AG09319 (cell line): ENCODE results near the gene FRMPD1.

Source experiments
- DNase-seq: peaks from one replicate; pipeline ENCODE4 v3.0.0-alpha.2; 2010; ENCODE audit warnings: low read depth; ENCODE audit errors: extremely low read depth
- CTCF ChIP-seq: IDR thresholded peaks from 2 replicates; pipeline ENCODE4 v1.5.1; 2011; ENCODE audit warnings: low read depth, mild to moderate bottlenecking, inconsistent platforms, low read length, moderate library complexity

FRMPD1 gene

DNA sequence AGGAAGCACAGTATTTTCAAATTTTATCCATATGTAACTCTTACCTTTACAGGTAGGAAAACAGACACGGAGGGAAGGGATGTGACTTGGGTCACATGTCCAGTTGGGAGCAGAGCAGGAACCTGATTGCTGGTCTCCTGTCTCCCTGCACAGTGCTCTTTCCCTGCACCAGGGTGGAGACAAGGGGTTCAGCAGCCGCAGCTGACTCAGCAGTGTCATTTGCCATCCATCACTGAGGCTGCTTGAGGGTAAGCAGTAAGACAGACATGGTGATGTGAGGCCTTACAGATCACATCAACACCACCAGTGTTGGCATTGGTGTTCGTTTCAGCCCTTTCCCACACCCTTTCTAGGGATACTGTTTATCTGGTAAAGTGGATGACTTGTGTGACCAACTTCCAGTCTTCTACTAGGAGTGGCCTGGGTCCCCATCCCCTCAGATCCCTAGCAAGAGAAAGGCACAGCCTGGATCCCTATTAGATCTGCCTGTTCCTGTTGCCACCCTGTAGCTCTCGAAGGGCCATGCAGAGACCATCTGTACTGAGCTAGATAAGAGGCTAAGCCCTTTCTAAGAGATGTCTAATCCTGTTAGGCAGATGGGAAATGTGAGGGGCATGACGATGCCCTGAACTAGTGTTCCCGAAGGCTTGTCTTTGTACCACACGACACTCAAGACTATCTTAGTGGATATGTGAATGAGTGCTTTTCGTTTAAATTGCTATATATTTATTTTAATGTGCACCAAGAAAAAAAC, 29.1 kb downstream of the FRMPD1 start:
- no peak for DNase-seq
- no peak for TF ChIP-seq CTCF

DNA sequence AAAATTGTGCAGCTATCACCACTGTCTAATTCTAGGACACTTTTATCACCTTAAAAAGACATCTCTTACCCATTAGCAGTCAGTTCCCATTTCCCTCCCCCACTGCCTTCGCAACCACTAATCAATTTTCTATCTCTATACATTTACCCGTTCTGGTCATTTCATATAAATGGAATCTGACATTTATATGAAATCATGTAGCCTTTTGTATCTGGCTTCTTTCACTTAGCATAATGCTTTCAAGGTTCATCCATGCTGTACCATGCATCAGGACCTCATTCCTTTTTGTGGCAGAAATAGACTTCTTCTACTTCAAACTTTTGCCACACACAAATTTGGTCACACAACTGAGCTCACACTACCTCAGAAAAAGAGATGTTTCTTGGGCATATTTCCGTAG, 32.2 kb downstream of the FRMPD1 start:
- DNase-seq, result no peak
- no peak for TF ChIP-seq CTCF

GRCh38 chr9:37683531-37684371, 33.0 kb downstream of the FRMPD1 start:
- no peak for DNase-seq
- TF ChIP-seq CTCF, result no peak

DNA sequence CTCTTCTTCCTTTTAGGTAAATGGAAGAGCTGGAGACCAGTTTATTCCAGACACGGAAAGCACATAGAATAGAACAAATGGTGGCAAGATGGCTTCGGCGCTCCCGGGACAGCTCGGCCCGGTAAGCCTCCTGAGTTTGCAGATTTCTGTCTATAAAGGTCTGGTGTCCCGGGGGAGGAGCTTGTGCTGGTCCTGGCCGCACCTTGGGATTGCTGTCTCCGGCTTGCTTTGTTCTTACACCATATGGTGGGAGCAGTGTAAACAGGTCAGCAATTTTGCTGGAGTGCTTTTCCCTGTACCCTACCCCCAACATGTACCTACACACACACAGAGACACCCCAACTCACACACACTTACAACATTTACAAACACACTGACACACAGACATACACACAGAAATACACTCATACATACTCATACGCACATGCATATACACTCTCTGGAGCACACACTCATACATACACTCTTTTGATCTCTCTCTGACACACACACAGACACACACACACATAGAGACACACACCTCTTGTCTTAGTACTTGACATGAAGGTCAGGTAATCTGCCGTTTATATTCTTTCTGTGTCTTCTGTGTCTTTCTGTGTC, 42.0 kb downstream of the FRMPD1 start:
- no peak for TF ChIP-seq CTCF
- DNase-seq, result no peak

DNA sequence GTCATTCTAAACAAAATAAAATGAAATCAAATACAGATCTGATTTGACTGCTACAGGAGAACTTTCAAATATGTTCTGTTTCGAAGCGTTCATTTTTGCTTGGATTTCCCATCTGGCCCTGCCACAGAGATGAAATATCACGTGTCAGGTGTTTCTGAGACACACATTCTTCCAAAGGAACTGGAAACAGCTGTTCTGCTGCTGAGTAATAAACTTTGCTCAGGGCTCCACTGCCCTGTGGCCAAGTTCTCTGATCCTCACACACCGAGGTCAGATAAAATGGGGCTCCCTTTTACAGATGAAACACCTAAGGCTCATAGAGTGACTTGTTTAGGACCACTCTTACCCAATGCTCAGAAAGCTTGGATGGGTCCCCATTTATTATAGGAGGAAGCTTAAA, 42.5 kb downstream of the FRMPD1 start:
- no peak for TF ChIP-seq CTCF
- no peak for DNase-seq

GRCh38 chr9:37694355-37694754, 43.6 kb downstream of the FRMPD1 start:
- no peak for DNase-seq
- no peak for TF ChIP-seq CTCF

GRCh38 chr9:37696528-37696927, 45.8 kb downstream of the FRMPD1 start:
- TF ChIP-seq CTCF, result no peak
- no peak for DNase-seq
